Measurements from ENCODE around the gene TFPT.

DNA sequence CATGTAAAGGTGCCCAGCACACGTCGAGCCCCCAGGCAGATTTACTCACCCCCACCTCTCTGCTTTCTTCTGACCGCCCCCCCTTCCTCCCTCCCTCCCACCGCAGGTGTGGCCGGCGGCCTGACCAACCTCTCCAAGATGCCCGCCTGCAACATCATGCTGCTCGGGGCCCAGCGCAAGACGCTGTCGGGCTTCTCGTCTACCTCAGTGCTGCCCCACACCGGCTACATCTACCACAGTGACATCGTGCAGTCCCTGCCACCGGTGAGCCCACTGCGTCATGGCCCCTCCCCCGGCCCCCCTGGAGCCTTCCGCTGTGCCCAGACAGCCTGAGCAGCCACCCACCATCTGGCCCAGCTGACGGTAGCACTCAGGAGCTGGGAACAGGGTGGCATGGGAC, 8.9 kb upstream of the TFPT start:
- TF ChIP-seq, protein P1, sequence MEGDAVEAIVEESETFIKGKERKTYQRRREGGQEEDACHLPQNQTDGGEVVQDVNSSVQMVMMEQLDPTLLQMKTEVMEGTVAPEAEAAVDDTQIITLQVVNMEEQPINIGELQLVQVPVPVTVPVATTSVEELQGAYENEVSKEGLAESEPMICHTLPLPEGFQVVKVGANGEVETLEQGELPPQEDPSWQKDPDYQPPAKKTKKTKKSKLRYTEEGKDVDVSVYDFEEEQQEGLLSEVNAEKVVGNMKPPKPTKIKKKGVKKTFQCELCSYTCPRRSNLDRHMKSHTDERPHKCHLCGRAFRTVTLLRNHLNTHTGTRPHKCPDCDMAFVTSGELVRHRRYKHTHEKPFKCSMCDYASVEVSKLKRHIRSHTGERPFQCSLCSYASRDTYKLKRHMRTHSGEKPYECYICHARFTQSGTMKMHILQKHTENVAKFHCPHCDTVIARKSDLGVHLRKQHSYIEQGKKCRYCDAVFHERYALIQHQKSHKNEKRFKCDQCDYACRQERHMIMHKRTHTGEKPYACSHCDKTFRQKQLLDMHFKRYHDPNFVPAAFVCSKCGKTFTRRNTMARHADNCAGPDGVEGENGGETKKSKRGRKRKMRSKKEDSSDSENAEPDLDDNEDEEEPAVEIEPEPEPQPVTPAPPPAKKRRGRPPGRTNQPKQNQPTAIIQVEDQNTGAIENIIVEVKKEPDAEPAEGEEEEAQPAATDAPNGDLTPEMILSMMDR (conservative IDR thresholded peaks at IDR 0.05; ENCODE audit: low read depth, low read length): no peak
- TF ChIP-seq EZH2 (IDR thresholded peaks at IDR 0.05; ENCODE audit: borderline replicate concordance, low read depth, low read length, poor library complexity, severe bottlenecking): no peak
